Tibial nerve (tissue), 4 donors: ENCODE results near the gene NAA38. TPM values are rescaled to one million over a fixed set of nuclear protein-coding genes. Genes with fewer than 3 reads are reported as not detected.

Experiments
- DNase-seq, 2 donors: peaks; one replicate each; pipeline ENCODE4 v3.0.0-alpha.2; 2019; ENCODE audit warnings: low spot score in 2 of 2
- H3K27ac ChIP-seq, 4 donors: fragments of 200-600 bp; sonication (generic) in 3 of 4; one replicate each; pipeline ENCODE4 v1.5.1; 2017 to 2019; ENCODE audit warnings: mild to moderate bottlenecking in 1 of 4
- H3K27me3 ChIP-seq, 2 donors: fragments of 200-600 bp; sonication (generic) in 1 of 2; one replicate each; pipeline versions ENCODE4 v1.5.1 to v1.6.0; 2017 to 2019
- H3K36me3 ChIP-seq, 3 donors: fragments of 200-600 bp; sonication (generic); one replicate each; pipeline ENCODE4 v1.5.1; 2018 to 2019
- H3K4me1 ChIP-seq, 4 donors: fragments of 200-600 bp; sonication (generic) in 3 of 4; one replicate each; pipeline ENCODE4 v1.5.1; 2017 to 2019
- H3K4me3 ChIP-seq, 4 donors: fragments of 200-600 bp; sonication (generic) in 3 of 4; one replicate each; pipeline ENCODE4 v1.5.1; 2017 to 2019; ENCODE audit warnings: mild to moderate bottlenecking in 1 of 4, moderate library complexity in 1 of 4
- H3K9me3 ChIP-seq, 4 donors: fragments of 200-600 bp; sonication (generic) in 3 of 4; one replicate each; pipeline ENCODE4 v1.5.1; 2017 to 2019
- CTCF ChIP-seq, 5 experiments: fragments of 200-600 bp in 3 of 5; fragments of 450-650 bp in 2 of 5; sonication (generic) in 3 of 5; IDR thresholded peaks; one replicate each; pipeline ENCODE4 v1.5.1; 2016 to 2019; ENCODE audit warnings: antibody characterized with exemption in 5 of 5, mild to moderate bottlenecking in 3 of 5, moderate library complexity in 2 of 5
- EP300 ChIP-seq, 2 donors: sonication (generic); formaldehyde crosslinking; IDR thresholded peaks; one replicate each; pipeline ENCODE4 v1.6.1; 2017; ENCODE audit warnings: antibody characterized with exemption in 2 of 2, mild to moderate bottlenecking in 1 of 2
- POLR2A ChIP-seq, 2 donors: fragments of 450-650 bp; IDR thresholded peaks; one replicate each; pipeline ENCODE4 v1.6.1; 2017; ENCODE audit warnings: antibody characterized with exemption in 2 of 2, mild to moderate bottlenecking in 2 of 2, moderate library complexity in 2 of 2
- WGBS, 2 donors: methylation state at CpG; one replicate each; pipeline ENCODE4 v1.1.5; 2018; 5-methylcytosine and 5-hydroxymethylcytosine counted together
- total RNA-seq, 4 donors: library from RNA; depleted of rRNA; stranded (reverse); fragments of >200 nt; gene quantifications; one replicate each; pipeline ENCODE4 v1.1.0, GENCODE V29; 2016

NAA38 gene
- total RNA-seq, 4 donors from 2014 or later: 104 to 198 (median 167) TPM

GRCh38 chr17:7841915-7842379, 15.4 kb downstream of the NAA38 start:
- Histone ChIP-seq H3K4me3 (peak overlapping the region; percentile 59 to 77 (median 63)), H3K27me3 (no peaks in the 10 kb centered on the region), H3K27ac (peak overlapping the region; percentile 93 to 99 (median 96)), H3K9me3 (no peaks in the 10 kb centered on the region), H3K36me3 (peaks cover 0 to 15% (median 0%) of the 10 kb centered on the region in 3 donors), H3K4me1 (peaks cover 0 to 73% (median 37%) of the 10 kb centered on the region in 4 donors)
- DNase-seq: peak; percentile 85 to 89
- TF ChIP-seq CTCF (IDR thresholded peaks at IDR 0.05): peak in 3 of 5 experiments; percentile 2 to 43 (median 33)
- TF ChIP-seq POLR2A (IDR thresholded peaks at IDR 0.05): no peak
- peak; percentile 51 to 78 for TF ChIP-seq EP300 (IDR thresholded peaks at IDR 0.05)
- 0 to 2% methylated on average over 25 to 42 of the region's 46 CpGs for WGBS, 2 donors

DNA sequence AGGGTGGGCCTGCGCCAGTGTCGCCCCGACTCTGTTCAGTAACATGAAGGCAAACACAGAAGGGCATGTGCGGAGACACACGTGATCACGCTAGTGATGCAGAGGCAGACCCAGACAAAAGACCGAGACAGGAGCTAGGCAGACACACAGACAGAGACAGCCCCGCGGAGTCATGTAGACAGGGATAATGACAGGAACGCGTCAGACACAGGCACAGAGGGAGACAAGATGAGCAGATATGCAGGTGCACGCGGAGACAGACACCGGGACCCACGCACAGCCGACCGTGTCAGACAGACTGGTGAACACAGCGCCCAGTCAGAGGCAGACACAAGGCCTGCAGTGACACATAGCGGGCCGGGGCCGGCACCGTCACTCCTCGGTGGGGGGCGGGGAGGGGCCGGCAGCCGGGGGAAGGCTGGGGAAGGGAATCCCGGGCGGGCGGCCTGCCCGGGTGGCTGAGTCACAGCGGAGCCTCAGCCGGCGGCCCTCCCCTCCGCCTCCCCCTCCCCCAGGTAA, 15.9 kb downstream of the NAA38 start:
- peak; percentile 78 to 79 for DNase-seq
- TF ChIP-seq CTCF (IDR thresholded peaks at IDR 0.05): peak in 2 of 5 experiments; percentile 21 to 29
- no peak for TF ChIP-seq EP300 (IDR thresholded peaks at IDR 0.05)
- TF ChIP-seq POLR2A (IDR thresholded peaks at IDR 0.05): peak in 1 of 2 donors; percentile 53
- H3K4me1 ChIP-seq: peaks cover 0 to 76% (median 42%) of the 10 kb centered on the region in 4 donors
- peaks cover 0 to 10% (median 0%) of the 10 kb centered on the region in 3 donors for H3K36me3 ChIP-seq
- H3K4me3 ChIP-seq: peak overlapping the region; percentile 59 to 77 (median 63)
- H3K9me3 ChIP-seq: no peaks in the 10 kb centered on the region
- 2 to 4% methylated on average over 14 to 25 of the region's 34 CpGs for WGBS, 2 donors
- H3K27ac ChIP-seq: peak overlapping the region; percentile 93 to 99 (median 96)
- no peaks in the 10 kb centered on the region for H3K27me3 ChIP-seq

- Histone ChIP-seq H3K4me1 (peaks cover 0 to 75% (median 46%) of the 10 kb centered on the region in 4 donors), H3K36me3 (peaks cover 0 to 4% (median 0%) of the 10 kb centered on the region in 3 donors), H3K4me3 (peak overlapping the region in 2 of 4 donors; percentile 63 to 77), H3K27ac (peak overlapping the region; percentile 93 to 99 (median 96)), H3K27me3 (no peaks in the 10 kb centered on the region), H3K9me3 (no peaks in the 10 kb centered on the region)
- no peak for DNase-seq
- 27 to 42% methylated on average over 1 of the region's 1 CpG for WGBS, 2 donors
- TF ChIP-seq CTCF (IDR thresholded peaks at IDR 0.05) (no peak), EP300 (IDR thresholded peaks at IDR 0.05) (no peak), POLR2A (IDR thresholded peaks at IDR 0.05) (no peak)
These were observed 16.5 kb downstream of the NAA38 start for GRCh38 chr17:7840875-7841274.

DNA sequence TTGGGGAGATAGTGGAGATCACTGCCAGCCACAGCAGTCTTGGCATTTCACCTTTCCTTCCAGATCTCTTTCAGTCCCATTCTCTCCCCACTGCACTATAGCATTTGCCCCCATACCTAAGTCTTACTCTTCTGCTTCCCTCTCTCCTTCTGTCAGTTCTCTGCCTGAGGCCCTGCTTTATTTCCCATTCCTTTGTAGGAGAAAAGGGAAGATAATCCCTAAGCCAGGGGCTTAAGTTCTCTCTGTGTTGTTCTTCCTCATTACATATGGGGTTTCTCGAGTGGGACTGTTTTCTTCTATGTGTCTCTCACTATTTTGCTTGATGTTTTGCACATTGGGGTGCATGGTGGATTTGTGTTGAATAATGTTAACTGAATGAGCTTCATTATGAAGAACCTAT, 16.9 kb downstream of the NAA38 start:
- 34 to 44% methylated on average over 1 of the region's 1 CpG for WGBS, 2 donors
- H3K27me3 ChIP-seq: no peaks in the 10 kb centered on the region
- DNase-seq: no peak
- H3K4me3 ChIP-seq: no peak overlapping the region
- peaks cover 0 to under 1% (median 0%) of the 10 kb centered on the region in 3 donors for H3K36me3 ChIP-seq
- H3K4me1 ChIP-seq: peaks cover 0 to 71% (median 45%) of the 10 kb centered on the region in 4 donors
- H3K27ac ChIP-seq: peak overlapping the region in 3 of 4 donors; percentile 93 to 99 (median 97)
- H3K9me3 ChIP-seq: no peaks in the 10 kb centered on the region
- no peak for TF ChIP-seq POLR2A (IDR thresholded peaks at IDR 0.05)
- TF ChIP-seq EP300 (IDR thresholded peaks at IDR 0.05): no peak
- TF ChIP-seq CTCF (IDR thresholded peaks at IDR 0.05): no peak

DNA sequence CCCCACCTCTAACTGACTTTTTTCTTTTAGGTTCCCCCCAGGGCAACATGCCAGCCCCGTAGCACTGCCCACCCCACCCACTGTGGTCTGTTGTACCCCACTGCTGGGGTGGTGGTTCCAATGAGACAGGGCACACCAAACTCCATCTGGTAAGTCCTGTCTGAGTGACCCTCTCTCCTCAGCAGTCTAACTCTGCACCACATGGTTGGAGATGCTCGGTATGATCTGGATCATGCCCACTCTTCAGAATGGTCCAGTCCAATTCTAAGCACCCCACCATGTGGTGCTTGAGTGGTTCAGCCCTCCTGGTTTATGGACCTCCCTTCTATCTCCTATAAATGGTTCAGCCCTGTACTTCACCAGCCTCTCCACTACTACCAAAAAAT, 17.5 kb downstream of the NAA38 start:
- no peaks in the 10 kb centered on the region for H3K27me3 ChIP-seq
- H3K9me3 ChIP-seq: no peaks in the 10 kb centered on the region
- peaks cover 0 to 65% (median 39%) of the 10 kb centered on the region in 4 donors for H3K4me1 ChIP-seq
- H3K4me3 ChIP-seq: no peak overlapping the region
- H3K36me3 ChIP-seq: no peaks in the 10 kb centered on the region
- no peak for DNase-seq
- WGBS, 2 donors: 42 to 44% methylated on average over 2 of the region's 2 CpGs
- TF ChIP-seq CTCF (IDR thresholded peaks at IDR 0.05): no peak
- TF ChIP-seq EP300 (IDR thresholded peaks at IDR 0.05): no peak
- no peak for TF ChIP-seq POLR2A (IDR thresholded peaks at IDR 0.05)
- peak overlapping the region in 3 of 4 donors; percentile 29 to 99 (median 97) for H3K27ac ChIP-seq
